GM12864 (cell line): Measurements from ENCODE around the gene TTC1.

Source experiments
- DNase-seq: peaks from one replicate; pipeline ENCODE4 v3.0.0-alpha.2; 2011; ENCODE audit warnings: low read depth
- H3K4me3 ChIP-seq: 2 replicates; pipeline ENCODE4 v1.5.1; 2011; ENCODE audit warnings: mild to moderate bottlenecking, low read depth, low read length, control low read depth
- CTCF ChIP-seq: IDR thresholded peaks from 2 replicates; pipeline ENCODE4 v1.5.1; 2011; ENCODE audit warnings: low read depth, mild to moderate bottlenecking, moderate library complexity, low read length, control low read depth, inconsistent platforms; ENCODE audit errors: missing control alignments

Gene TTC1

GRCh38 chr5:160040471-160040835, 31.5 kb downstream of the TTC1 start:
- no peak overlapping the region for H3K4me3 ChIP-seq
- TF ChIP-seq CTCF = no peak
- no peak for DNase-seq

- H3K4me3 ChIP-seq = no peak overlapping the region
- TF ChIP-seq CTCF = no peak
- DNase-seq = no peak
Measured at GRCh38 chr5:160042671-160043070, 33.7 kb downstream of the TTC1 start.

- DNase-seq = no peak
- no peak for TF ChIP-seq CTCF
- no peak overlapping the region for H3K4me3 ChIP-seq
Measured at GRCh38 chr5:160044391-160044804, 35.5 kb downstream of the TTC1 start.

- no peak overlapping the region for H3K4me3 ChIP-seq
- TF ChIP-seq CTCF = no peak
- DNase-seq = no peak
Measured at GRCh38 chr5:160044967-160045366, 36.0 kb downstream of the TTC1 start.

- H3K4me3 ChIP-seq = no peak overlapping the region
Measured at GRCh38 chr5:160047423-160047822, 38.5 kb downstream of the TTC1 start.

GRCh38 chr5:160048131-160048530, 39.2 kb downstream of the TTC1 start:
- no peak for TF ChIP-seq CTCF
- H3K4me3 ChIP-seq = no peak overlapping the region
- no peak for DNase-seq

More at GRCh38 chr5:160047423-160047822, 38.5 kb downstream of the TTC1 start:
- TF ChIP-seq CTCF = no peak
- no peak for DNase-seq

GRCh38 chr5:160049099-160049498, 40.2 kb downstream of the TTC1 start:
- TF ChIP-seq CTCF = no peak
- no peak overlapping the region for H3K4me3 ChIP-seq
- DNase-seq = no peak
